ENCODE data around the gene S100A7A.

Gene S100A7A

DNA sequence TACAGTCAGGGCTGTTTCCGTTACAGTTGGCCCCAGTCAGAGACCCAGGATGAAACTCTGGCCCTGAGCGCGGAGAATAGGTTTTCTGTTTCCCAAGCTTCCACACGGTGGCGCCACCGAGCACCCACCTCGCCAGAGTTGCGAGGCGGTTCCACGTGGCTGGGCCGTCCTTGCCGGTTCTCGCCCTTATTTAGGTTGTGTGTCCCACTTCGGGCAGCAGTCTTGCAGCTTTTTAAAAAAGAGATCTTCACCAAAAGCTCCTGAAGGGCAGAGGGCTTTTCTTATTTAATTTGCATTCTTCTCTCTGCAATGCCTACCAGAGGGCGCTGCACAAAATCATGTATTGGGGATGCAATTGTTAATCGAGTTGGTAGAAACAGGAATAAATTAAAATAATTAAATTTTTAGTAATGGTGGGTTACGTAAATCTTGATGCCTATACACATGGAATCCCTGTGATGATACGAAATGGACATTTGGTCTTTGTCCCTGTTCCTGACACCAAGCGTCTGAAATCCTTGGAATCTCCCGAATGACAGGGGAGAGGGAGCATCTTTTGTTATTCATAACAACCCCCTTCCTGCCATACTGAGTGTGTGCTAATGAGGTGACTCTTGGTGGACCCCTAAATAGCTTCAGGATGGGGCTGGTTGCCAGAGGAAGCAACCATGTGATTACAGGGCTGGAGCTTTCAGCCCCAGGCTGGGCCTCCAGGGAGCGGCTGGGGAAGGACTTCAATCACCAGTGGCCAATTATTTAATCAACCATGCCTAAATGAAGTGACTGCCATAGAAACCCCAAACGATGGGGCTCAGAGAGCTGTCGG is 49.7 kb downstream of the S100A7A start:
- DNase-seq, result peak; percentile 6

DNA sequence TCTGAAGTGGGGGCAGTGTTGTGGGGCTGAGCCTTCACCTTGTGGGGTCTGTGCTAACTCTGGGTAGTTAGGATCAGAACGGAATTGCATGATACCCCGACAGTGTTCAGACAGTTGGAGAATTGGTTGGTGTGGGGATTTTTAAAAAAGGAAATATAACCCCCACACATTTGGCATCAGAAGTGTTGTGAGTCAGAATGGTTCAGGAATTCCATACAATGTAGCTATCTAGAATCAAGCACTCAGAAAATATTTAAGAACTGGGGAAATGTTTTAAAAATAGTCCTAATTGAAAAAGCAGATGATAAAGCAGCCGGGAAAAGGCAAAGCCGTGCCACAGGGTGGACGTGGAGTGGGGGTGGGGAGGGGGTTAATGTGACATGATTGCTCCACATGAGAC is 50.6 kb downstream of the S100A7A start:
- DNase-seq, result no peak

DNA sequence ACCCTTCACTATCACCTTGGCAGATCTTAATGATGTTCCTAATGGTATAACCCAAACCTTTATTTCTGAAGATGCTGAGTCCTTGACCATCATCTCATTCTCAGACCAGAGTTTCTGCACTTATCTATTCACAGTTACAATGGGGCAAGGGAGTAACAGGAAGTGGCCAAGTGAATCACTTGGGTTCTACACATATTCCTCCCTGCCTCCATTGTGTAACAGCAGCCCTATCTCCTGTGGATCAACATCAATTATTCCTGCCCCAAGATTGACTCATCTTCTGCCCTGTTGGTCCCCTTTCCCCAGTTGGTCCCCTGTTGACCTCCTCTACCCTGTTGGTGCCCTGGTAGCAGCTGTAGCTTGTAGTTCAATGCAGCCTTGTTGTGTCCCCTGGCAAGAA is 54.4 kb downstream of the S100A7A start:
- DNase-seq, result no peak

Measured in midbrain (tissue), 1 donor.